Embryonic facial prominence (tissue), 1 donor: ENCODE measurements around the gene LDLRAD2.

Source experiments
- DNase-seq: peaks from one replicate; pipeline ENCODE4 v3.0.0-alpha.2; 2016; ENCODE audit errors: extremely low spot score

The LDLRAD2 gene

DNA sequence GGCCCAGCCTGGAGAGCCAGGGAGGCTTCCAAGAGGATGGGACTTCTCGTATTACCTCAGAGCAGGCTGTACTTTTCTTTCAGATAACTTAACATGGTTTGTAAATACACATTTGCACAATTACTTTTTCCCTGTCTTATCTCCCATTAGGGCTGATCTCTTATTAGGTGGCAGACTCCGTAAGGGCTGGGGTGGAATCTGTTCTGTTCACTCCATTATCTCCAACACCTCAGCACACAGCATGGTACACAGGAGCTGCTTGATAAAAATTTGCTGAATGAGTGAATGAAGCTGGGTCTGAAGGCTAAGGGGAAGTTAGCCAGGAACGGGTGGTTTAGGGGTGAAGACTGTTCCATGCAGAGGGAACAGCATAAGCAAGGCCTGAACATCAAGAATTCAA is 48.9 kb downstream of the LDLRAD2 start:
- DNase-seq, result no peak

DNA sequence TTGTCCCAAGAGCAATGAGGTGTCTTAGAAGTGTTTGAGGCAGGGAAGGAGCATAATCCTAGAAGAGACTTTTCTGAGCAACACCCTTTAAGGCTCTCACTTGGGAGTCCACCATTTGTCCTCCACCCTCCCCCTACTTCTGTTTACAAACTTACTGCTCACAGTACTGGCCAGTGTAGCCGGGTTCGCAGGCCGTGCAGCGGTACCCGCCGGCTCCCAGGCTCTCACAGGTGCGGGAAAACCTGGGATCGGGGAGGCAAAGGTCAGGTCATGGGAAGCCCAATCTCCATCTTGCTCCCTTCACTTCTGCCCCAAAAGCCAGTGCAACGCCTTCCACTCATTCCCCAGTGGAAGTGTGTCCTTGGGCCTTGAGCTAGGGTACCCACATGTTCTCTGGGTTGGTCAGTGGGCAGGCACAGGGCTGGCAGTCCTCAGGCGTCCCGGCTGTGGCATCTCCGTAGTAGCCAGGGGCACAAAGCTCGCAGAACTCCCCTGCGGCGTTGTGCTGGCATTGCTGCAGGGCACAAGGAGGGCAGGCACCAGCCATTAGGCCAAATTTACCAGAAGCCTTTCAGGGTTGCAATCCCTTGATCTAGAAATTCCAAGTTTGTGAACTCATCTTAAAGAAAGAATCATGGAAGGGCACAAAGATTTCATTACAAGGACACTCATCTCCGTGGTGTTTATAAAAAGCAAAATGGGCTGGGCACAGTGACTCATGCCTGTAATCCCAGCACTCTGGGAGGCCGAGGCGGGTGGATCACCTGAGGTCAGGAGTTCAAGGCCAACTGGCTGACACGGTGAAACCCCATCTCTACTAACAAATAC is 49.8 kb downstream of the LDLRAD2 start:
- no peak for DNase-seq

- DNase-seq, result no peak
Observed at GRCh38 chr1:21863981-21864380, 51.9 kb downstream of the LDLRAD2 start.

DNA sequence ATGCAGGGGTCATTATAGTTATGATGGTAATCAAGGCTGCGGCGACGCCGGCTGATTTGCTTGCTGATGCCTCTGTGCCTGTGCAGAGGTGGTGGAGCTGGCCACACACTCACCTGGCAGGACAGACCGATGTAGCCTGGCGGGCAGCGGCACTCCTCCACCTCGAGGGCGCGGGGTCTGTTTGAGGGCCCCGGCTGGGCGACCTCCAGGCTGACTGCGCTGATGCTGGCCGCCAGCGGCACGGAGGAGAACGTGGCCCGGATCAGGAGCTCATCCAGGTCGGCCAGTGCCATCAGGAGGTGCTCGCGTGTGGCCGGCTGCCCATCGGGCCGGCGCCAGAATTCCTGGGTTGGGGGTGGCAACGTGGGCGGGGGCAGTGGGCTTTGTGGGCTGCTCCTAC is 52.7 kb downstream of the LDLRAD2 start:
- no peak for DNase-seq

- DNase-seq, result no peak
Observed at GRCh38 chr1:21865609-21865942, 53.5 kb downstream of the LDLRAD2 start.

GRCh38 chr1:21865943-21866706 is 54.1 kb downstream of the LDLRAD2 start:
- DNase-seq, result peak; percentile 25

DNA sequence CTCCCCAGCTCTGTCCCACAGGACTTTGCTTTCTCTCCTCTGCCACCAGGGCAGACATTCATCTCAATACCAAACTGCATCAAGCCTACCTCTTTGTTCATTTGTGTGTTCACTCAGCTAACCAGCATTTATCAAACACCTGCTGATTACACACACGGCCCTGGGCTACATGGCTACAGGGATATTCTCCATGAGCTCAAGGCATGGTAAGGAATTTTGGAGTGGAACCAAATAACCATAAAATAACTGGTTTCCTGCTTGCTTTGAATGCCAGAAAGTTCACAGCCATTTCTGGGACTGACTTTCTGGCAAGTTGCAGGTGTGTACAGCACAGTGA is 54.6 kb downstream of the LDLRAD2 start:
- no peak for DNase-seq

DNA sequence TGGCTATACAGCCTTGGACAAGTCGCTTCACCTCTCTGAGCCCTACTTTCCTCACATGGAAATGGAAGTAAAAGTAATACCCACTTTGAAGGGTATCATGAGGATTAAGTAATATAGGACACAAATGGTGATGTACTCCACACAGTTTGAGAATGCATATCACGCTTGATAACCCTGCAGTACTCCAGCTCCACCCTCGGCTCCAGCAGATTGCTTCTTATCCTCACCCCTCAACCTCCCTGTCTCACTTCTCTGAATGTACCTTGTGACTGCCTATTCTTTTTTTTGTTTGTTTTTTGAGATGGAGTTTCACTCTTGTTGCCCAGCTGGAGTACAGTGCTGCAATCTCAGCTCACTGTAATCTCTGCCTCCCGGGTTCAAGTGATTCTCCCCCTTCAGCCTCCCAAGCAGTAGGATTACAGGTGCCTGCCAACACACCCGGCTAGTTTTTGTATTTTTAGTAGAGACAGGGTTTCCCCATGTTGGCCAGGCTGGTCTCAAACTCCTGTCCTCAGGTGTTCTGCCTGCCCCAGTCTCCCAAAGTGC is 55.5 kb downstream of the LDLRAD2 start:
- DNase-seq, result no peak

GRCh38 chr1:21868482-21868881 is 56.4 kb downstream of the LDLRAD2 start:
- DNase-seq, result no peak

DNA sequence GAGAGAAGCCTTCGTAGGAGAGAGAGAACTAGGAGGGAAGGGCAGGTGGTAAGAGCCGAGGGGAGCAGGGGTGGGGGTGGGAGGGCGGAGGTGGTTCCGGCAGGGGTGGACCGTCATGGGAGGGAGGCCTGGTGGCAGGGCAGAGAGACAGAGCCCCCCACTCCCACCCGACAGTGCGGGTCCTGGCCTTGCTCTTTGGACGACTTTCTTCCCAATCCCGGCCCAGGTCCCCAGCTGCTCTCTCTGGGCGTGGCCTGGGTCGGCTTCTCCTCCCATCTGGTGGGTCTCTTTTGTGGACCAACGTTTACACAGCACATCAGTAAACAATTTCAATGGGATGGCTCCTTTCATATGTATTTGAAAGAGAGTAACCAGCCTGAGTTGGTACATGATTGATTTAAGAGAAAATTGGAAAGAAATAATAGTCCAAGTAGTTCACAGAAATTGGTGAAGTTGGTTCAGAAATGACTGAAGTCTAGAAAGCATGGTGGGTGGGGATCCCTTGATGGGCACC is 56.9 kb downstream of the LDLRAD2 start:
- no peak for DNase-seq

- no peak for DNase-seq
Observed at GRCh38 chr1:21869620-21870121, 57.6 kb downstream of the LDLRAD2 start.

DNA sequence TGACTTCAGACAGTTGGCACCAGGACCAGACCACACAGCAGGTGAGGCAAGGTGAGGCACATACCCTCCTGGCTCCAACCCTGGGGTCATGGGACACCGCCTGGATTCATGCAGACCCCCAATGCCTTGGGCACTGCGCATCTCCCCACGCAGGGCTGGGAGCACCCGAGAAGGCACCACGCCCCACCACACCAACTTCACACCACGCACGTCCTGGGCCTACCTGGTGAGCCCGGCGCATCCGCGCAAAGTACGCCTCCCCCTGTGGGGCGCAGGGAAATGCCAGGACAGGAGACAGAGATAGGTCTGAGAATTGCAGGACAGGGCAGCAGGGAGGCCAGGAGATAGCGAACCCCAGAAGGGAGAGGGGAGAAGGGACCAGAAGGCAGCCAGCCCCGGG is 58.5 kb downstream of the LDLRAD2 start:
- DNase-seq, result no peak

GRCh38 chr1:21871943-21872342 is 59.9 kb downstream of the LDLRAD2 start:
- DNase-seq, result no peak

DNA sequence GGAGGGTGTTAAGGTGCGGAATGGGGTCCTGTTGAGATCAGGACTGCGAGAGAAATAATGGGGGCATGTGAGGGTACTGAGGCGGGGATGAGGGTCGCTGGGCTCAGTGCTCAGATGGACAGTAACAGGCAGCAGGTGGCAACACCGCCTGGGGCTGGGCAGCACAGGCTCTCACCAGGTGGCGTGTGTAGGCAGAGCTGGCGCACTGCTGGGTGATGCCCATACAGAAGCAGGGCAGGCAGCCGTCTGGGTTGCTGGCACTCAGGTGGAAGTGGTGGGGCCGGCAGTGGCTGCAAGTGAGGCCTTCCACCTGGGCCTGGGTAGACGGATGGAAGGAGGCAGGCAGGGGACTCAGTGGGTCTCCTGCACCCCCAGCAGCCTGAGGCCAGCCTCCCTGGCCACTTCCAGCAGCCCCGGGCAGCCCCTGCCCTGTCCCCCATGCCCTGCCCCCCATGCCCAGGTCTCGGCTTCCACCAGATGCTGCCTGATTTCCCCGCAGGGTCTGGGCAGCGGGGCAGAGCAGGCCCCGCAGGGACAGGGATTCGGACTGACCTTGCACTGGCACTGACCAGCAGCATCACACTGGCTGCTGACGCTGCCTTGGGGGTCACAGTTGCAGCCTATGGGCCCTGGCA is 60.5 kb downstream of the LDLRAD2 start:
- no peak for DNase-seq

DNA sequence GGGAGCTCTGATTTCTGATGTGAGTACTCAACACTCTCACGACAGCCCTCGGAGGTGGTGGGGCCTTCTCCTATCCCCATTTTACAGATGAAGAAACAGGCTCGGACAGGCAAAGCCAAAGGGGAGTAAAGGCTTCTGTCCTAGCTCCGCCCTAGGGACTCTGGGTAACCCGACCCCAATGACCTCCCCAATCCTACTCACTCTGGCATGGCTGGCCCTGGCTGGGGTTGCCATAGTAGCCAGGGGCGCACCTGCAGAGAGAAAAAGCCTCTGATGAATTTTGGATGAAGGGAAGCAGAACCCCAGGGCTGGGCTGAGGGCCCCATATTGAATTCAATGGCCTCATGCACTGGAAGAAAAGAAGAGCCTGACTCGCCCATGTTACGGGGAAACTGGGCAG is 61.1 kb downstream of the LDLRAD2 start:
- no peak for DNase-seq

GRCh38 chr1:21873761-21874160 is 61.7 kb downstream of the LDLRAD2 start:
- no peak for DNase-seq

DNA sequence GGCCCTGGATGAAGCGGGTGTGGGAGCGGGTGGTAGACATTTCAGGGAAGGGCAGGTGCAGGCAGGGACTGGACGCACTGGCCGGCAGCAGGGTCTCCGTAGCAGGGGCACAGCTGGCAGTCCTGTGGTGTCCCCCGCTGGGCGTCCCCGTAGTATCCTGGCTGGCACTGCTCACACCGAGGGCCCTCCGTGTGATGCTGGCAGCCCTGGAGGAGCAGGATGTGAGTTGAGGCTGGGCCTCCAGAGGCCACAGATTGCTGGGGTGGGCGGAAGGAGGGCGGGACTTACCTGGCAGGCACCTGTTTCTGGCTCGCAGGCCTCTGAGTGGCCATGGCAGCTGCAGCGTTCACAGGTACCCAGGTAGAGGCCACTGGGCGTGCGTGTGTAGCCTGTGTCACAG is 62.3 kb downstream of the LDLRAD2 start:
- DNase-seq, result no peak
